PFSK-1 (cell line): Measurements from ENCODE around the gene RAB6A.

Experiments
- FOXP2 ChIP-seq: optimal IDR thresholded peaks from 2 replicates; pipeline ENCODE3; 2011; ENCODE audit warnings: borderline replicate concordance, control low read depth, inconsistent platforms; ENCODE audit not compliant: insufficient read depth; ENCODE audit errors: extremely low read length, extremely low read depth
- POLR2AphosphoS5 ChIP-seq: IDR thresholded peaks from 2 replicates; pipeline ENCODE4 v1.6.1; 2012; ENCODE audit warnings: low read depth, mild to moderate bottlenecking, control low read depth, low read length, moderate library complexity
- SIN3A ChIP-seq: IDR thresholded peaks from 2 replicates; pipeline ENCODE4 v1.6.1; 2012; ENCODE audit warnings: mild to moderate bottlenecking, low read length, moderate library complexity, borderline replicate concordance; ENCODE audit not compliant: insufficient read depth
- TAF1 ChIP-seq: IDR thresholded peaks from 2 replicates; pipeline ENCODE4 v1.6.1; 2012; ENCODE audit warnings: low read length, control low read depth, borderline replicate concordance; ENCODE audit not compliant: insufficient read depth
- TF ChIP-seq, protein P1 (sequence below), 2 experiments: IDR thresholded peaks; 2 replicates each; pipeline versions ENCODE4 v1.6.1 to v1.8.0; 2011 to 2012; ENCODE audit warnings: low read depth in 2 of 2, low read length in 2 of 2, control low read depth in 1 of 2, inconsistent platforms in 1 of 2, mild to moderate bottlenecking in 1 of 2, moderate library complexity in 1 of 2; ENCODE audit not compliant: insufficient read depth in 1 of 2

DNA sequence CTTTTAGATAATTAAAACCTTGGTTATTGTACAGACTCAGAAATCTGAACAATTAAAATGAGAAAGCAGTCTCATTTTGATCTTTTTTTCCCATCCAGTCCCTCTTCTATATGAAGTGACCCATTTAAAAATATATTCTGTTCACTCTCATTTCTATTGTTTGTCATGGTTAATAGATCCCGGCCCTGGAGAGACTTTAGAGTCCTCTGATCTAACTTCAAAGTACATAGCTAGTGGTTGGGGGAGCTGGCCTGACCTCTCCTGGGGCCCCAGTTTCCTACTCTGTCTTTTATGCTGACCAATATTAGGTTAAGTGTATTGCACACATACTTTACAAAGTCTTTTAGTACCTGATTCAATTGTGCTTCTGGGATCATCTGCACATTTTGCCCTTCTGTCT lies 40.3 kb upstream of the RAB6A start:
- TF ChIP-seq TAF1 (no peak), POLR2AphosphoS5 (no peak), FOXP2 (no peak), SIN3A (no peak)
- TF ChIP-seq, protein P1, sequence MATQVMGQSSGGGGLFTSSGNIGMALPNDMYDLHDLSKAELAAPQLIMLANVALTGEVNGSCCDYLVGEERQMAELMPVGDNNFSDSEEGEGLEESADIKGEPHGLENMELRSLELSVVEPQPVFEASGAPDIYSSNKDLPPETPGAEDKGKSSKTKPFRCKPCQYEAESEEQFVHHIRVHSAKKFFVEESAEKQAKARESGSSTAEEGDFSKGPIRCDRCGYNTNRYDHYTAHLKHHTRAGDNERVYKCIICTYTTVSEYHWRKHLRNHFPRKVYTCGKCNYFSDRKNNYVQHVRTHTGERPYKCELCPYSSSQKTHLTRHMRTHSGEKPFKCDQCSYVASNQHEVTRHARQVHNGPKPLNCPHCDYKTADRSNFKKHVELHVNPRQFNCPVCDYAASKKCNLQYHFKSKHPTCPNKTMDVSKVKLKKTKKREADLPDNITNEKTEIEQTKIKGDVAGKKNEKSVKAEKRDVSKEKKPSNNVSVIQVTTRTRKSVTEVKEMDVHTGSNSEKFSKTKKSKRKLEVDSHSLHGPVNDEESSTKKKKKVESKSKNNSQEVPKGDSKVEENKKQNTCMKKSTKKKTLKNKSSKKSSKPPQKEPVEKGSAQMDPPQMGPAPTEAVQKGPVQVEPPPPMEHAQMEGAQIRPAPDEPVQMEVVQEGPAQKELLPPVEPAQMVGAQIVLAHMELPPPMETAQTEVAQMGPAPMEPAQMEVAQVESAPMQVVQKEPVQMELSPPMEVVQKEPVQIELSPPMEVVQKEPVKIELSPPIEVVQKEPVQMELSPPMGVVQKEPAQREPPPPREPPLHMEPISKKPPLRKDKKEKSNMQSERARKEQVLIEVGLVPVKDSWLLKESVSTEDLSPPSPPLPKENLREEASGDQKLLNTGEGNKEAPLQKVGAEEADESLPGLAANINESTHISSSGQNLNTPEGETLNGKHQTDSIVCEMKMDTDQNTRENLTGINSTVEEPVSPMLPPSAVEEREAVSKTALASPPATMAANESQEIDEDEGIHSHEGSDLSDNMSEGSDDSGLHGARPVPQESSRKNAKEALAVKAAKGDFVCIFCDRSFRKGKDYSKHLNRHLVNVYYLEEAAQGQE (IDR thresholded peaks at IDR 0.05; ENCODE audit: insufficient read depth in 1 of 2, low read depth in 2 of 2, low read length in 2 of 2) = no peak
